ENCODE data around the gene KCNQ2.

The KCNQ2 gene

DNA sequence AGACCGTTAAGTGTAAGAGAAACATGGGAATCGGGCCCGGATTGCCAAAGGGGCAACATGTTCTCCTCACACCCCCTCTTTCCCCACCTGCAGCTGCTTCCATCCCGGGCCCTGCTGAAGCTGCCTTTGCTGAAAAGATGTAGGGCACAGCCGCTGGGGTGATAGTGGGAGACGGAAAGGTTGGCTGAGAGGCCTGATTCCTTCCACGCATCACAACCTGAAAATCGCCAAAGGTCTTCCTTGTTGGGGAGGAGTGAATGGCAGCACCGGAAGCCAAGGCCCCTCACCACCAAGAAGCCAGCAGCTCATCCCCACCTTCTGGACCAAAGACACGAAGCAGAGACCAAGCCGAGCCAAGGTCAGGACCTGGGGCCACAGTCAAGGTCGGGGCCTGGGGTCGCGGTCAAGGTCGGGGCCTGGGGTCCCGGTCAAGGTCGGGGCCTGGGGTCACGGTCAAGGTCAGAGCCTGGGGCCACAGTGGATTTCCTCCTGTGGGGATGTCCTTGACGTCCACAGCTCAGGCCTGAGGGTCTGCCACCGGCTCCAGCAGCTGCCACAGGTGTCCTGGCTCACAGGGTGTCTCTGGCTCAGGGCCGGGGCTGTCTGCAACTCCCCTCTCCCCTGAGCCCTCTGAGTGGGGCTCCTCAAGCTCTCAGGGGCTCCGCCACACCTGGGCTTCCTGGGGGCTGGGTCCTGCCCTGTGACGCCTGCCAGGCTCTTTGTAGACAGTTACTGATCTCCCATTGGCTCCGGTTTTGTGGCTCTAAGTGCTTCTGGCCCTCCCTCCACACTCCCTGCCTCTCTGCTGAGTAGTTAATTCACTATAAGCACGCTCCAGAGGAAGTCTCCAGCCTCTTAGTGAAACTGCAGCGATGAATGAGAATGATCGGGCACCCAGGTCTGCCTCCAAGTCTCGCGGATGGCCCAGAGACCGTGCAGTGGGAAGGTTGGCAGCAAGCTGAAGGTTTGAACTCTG, 105.8 kb downstream of the KCNQ2 start:
- DNase-seq: no peak

GRCh38 chr20:63365601-63366389, 106.7 kb downstream of the KCNQ2 start:
- DNase-seq: no peak

DNA sequence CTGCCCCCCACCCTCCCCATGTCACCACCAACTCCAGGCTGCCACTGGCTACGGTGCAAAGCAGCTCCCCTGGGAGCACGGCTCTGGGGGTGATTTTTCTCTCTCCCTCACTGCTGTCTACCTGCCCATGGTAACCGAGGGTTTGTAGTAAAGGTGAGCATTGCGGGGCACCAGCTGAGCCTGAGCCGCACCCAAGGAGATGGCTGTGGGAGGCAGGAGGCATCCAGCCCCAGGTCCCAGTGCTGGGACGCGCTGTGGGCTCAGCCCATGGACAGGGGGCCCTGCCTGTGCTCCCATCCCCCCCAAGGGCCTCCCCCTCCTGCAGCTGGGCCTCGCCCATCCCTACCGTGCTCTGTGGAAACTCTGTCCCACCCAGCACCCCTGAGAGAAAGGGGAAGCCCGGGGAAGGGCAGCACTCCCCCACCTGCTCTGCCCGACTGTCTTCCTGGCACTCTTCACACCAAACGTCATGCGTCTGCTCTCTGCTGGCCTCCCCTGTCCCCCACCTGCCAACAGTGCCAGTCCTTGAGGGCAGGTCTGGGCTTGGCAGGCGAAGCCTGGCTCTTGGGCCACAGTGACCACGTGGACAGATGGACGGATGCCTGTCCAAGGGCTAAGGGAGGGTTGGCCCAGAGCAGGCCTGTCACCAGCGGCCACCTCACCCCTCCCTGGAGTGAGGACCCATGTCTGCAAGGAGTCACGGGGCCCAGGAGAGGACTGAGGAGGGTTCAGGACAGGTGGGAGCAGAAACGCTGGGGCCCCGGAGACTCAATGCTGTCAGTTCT, 107.5 kb downstream of the KCNQ2 start:
- DNase-seq: no peak

- no peak for DNase-seq
These were observed 108.4 kb downstream of the KCNQ2 start for GRCh38 chr20:63363981-63364561.

GRCh38 chr20:63363013-63363957, 109.2 kb downstream of the KCNQ2 start:
- DNase-seq: no peak

- DNase-seq: no peak
These were observed 109.9 kb downstream of the KCNQ2 start for GRCh38 chr20:63362436-63363009.

DNA sequence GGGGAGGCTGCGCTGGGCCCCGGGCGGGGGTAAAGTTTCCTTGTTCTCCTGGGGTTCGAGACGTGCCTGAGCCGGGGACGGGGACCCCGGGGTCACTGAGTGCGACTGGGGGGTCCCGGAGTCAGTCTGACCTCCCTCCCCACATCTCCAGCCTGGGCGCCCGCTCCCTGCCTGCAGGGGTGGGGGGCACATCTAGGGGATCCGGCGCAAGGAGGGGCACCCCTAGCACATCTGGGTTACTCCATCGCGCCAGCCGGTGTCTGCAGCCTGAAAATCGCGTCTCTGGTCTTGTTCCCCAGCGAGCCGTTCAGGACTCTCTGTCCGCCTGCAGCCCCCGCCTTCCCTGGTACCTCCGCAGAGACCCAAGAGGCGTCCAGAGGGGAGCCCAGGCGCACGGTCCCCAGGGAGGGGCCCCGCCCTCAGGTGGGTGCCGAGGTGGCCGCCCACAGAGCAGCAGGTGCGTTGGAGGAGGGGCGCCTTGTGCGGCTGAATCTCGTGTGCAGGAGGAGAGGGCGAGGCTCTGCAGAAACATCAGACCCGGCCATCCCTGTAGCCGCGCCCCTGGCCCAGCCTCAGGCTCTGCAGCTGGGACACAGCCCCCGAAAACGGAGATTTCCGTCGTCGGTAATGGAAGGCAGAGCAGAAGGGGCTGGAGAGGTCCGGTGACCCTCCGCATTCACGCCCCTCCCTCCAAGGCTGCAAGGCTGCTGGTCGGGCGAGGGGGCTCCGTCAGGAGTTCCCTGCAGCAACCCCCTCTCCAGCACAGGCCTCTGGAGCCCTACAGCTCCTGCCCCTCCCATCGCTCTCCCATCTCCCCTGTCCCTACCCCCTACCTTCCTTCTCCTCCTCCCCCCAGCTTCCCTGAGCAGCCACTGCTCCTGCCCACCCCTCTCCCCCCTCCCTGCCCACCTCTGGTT, 110.7 kb downstream of the KCNQ2 start:
- no peak for DNase-seq

DNA sequence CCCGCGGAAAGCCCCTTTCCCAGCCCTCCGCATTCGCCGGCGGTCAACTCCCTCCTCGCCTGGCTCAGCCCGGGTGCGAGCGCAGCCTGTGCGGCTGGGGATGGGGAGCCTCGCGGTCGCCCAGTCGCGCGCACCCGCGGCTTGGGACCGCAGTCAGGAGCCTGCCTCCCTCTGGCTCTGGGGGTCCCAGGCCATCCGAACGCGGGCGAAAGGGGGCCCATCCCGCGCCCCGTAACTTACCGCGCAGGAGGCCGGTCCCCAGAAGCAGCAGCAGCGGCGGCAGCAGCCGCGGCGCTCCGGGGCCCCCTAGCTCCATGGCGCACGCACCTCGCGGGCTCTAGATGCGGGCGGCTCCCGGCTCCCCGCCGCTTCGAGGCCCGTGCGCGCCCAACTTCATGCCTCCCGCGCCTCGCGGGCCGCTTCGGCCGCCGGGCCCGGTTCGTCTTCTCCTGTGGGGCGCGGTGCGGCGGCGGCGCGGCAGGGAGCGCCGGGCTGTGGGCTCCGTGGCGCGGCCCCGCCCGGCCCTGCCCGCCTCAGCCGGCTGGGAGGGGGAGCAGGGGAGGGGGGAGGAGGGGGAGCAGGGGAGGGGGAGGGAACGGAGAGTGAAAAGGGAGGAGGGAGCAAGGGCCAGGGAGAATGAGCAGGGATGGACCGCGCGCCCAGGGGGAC, 111.5 kb downstream of the KCNQ2 start, which contains the start of gene CHRNA4:
TSS of gene CHRNA4 (minus strand) at position 500 of the 669 bp plus-strand sequence. CDS start at position 316, 184 bp downstream.
- DNase-seq: no peak

- DNase-seq: no peak
These were observed 112.3 kb downstream of the KCNQ2 start for GRCh38 chr20:63359937-63360849.

DNA sequence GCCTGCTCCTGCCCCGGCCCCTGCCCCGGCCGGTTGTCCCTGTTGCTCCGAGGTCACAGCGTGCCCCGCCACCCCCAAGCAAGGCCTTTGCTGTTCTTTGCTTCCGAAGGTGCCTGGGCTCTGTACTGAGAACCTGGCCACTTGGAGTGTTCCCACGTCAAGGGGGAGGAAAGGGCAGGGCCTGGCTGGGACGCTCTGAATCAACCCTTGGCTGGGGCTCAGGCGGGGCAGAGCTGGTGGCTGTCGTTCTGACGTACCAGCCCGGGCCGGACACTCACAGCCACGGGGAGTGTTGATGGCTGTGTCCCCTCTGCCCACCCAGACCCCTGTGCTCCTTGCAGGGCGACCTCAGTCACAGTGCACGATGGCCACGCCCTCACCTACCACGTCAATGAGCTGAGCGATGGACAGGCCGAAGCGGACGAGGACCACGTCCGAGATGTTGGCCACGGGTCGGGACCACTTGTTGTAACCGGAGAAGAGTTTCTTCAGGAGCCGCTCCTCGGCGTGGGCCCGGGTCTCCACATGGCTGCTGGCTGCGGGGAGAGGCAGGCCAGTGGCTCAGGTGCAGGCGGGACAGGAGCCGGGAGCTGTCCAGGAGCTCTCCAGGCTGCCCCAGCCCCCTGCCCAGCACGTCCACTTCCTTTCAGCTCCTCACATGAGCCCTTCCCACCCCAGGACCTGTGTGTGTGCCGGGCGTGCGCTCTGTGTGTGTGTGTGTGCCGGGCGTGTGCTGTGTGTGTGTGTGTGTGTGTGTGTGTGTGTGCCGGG, 113.1 kb downstream of the KCNQ2 start:
- no peak for DNase-seq

DNA sequence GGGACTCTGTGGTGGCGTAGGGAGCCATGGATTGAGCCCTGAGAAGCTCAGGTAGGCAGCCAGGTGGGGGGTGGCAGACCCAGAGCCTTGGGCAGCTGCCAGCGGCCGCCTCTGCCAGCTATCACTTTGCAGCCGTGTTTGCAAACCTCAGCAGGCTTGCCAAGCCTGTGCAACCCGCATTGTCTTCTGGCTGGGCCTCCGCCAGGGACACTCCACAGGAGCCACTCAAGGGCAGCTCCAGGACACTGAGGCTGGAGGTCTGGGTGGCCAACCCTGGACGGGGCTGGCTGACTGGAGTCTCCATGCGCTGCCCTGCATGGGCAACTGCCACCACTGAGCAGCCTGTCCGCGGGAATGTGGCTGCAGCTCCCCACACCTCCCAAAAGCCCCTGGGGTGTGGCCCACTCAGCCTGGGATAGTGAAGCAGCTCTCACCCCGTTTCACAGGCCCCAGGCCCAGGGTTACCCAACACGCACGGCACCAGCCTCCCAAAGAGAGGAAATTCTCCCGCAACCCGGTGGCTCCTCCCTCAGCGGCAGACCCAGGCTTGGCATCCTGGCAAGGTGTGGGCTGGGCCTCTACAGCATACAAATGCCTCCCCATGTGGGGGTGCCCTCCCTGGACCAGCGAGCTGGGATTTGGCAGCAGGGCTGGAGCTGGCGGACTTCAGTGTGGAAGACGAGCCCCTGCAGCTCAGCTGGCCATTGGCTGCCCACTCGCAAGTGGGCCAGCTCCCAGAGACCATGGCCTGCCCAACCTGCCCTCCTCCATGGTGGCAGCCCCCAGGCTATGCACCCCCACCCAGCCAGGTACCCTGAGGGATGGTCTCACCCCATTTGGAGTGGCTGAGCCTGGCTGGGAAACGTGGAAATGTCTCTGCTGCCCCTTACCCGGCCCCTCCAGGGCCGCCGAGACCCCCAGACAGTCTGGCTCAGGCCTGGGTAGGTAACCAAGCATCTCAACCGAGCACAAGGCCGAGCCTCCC, 114.2 kb downstream of the KCNQ2 start:
- no peak for DNase-seq

DNA sequence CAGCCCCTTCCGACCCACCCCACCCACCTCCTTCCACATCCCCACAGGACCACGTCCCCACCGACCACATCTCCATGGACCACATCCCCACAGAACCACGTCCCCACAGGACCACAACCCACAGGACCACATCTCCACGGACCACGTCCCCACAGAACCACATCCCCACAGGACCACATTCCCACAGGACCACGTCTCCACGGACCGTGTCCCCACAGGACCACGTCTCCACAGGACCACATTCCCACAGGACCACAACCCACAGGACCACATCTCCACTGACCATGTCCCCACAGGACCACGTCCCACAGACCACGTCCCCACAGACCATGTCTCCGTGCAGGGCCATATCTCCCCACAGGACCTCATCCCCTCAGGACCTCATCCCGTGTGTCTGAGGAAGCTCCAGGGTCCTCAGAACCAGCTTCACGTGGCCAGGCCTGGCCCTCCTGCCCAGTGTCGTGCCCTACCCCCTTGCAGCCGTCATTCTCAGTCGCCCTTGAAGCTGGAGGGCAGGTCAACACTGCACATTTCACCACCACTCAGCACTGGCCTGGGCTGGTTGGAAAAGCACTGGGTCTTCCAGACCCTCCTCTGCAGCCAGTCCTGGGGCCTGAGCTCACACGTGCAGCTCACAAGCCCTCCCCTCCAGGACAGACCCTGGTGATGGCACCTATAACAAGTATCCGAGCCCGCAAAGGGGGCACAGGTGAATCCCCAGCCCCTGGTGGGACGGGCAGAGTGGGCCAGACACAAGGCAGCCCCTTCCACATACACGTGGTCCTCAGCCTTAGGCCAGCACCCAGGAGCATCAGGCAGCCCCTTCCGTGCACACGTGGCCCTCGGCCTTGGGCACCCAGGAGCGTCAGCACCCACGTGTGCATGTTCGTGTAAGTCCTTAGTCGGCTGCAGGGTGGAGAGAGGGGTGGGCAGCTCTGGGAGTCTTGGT, 115.2 kb downstream of the KCNQ2 start:
- DNase-seq: no peak

DNA sequence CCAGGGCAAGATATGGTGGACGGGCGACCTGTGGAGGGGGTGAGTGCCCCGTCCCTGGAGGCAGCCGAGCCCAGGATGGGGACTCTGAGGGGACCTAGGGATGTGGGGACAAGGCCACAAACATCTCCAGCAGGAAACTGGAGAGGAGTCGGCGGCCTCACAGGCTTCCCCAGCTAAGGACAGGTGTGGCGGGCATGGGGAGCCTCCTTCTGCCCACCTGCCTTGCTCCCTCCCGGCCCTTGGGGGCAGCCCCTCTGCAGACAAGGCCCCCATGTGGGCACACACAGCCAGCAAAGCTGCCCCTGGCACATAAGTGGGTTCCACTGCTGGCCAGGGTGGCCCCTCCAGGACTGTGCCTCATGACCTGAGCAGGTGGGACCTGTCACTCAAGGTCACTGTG, 115.9 kb downstream of the KCNQ2 start:
- DNase-seq: no peak

DNA sequence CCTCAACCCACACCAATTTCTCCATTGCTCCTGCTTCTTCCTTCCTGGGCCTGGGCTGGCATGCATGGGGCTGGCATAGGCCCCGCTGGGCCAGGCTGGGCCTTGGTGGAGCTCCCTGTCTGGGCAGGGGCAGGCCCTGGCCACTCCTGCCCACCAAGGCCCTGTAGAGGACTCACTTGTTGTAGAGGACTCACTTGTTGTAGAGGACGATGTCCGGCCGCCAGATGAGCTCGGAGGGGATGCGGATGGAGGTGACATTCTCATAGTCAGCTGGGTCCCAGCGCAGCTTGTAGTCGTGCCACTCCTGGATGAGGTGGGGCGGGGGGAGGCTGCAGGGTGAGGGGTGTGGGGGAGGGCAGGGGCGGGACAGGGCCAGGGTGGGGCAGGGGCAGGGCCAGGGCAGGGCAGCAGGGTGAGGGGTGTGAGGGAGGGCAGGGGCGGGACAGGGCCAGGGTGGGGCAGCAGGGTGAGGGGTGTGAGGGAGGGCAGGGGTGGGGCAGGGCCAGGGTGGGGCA, 116.6 kb downstream of the KCNQ2 start:
- no peak for DNase-seq

Measured in activated CD4-positive, CD25-positive, alpha-beta regulatory T cell (primary cell).